ENCODE data around the gene SIRPA.
"Not testable (repeated sequence)": the region's sequence is repeated elsewhere in the genome, so short reads cannot be mapped to it uniquely, and the experiment has no call there.

Gene SIRPA

GRCh38 chr20:1905693-1906092 is 10.5 kb downstream of the SIRPA start:
- no peak for DNase-seq (ENCODE audit: low read depth in 2 of 3, low spot score in 2 of 3)

GRCh38 chr20:1906361-1907051 is 11.3 kb downstream of the SIRPA start:
- no peak for DNase-seq (ENCODE audit: low read depth in 2 of 3, low spot score in 2 of 3)

GRCh38 chr20:1907586-1907985 is 12.4 kb downstream of the SIRPA start:
- no peak for DNase-seq (ENCODE audit: low read depth in 2 of 3, low spot score in 2 of 3)

GRCh38 chr20:1908191-1908590 is 13.0 kb downstream of the SIRPA start:
- DNase-seq (ENCODE audit: low read depth in 2 of 3, low spot score in 2 of 3) = no peak

GRCh38 chr20:1909097-1909496 is 13.9 kb downstream of the SIRPA start:
- DNase-seq (ENCODE audit: low read depth in 2 of 3, low spot score in 2 of 3) = no peak

GRCh38 chr20:1911536-1911935 is 16.3 kb downstream of the SIRPA start:
- no peak for DNase-seq (ENCODE audit: low read depth in 2 of 3, low spot score in 2 of 3)

- no peak for DNase-seq (ENCODE audit: low read depth in 2 of 3, low spot score in 2 of 3)
Measured at GRCh38 chr20:1912053-1912452, 16.8 kb downstream of the SIRPA start.

GRCh38 chr20:1912646-1913045 is 17.4 kb downstream of the SIRPA start:
- DNase-seq (ENCODE audit: low read depth in 2 of 3, low spot score in 2 of 3) = no peak

GRCh38 chr20:1915233-1915632 is 20.0 kb downstream of the SIRPA start:
- not testable (repeated sequence) for DNase-seq (ENCODE audit: low read depth in 2 of 3, low spot score in 2 of 3)

- no peak for DNase-seq (ENCODE audit: low read depth in 2 of 3, low spot score in 2 of 3)
Measured at GRCh38 chr20:1915725-1916124, 20.5 kb downstream of the SIRPA start.

GRCh38 chr20:1917786-1918185 is 22.6 kb downstream of the SIRPA start:
- DNase-seq (ENCODE audit: low read depth in 2 of 3, low spot score in 2 of 3) = no peak

- DNase-seq (ENCODE audit: low read depth in 2 of 3, low spot score in 2 of 3) = no peak
Measured at GRCh38 chr20:1918491-1919165, 23.4 kb downstream of the SIRPA start.

- no peak for DNase-seq (ENCODE audit: low read depth in 2 of 3, low spot score in 2 of 3)
Measured at GRCh38 chr20:1920252-1920651, 25.0 kb downstream of the SIRPA start.

GRCh38 chr20:1920826-1921225 is 25.6 kb downstream of the SIRPA start:
- no peak for DNase-seq (ENCODE audit: low read depth in 2 of 3, low spot score in 2 of 3)

GRCh38 chr20:1921985-1922384 is 26.8 kb downstream of the SIRPA start:
- DNase-seq (ENCODE audit: low read depth in 2 of 3, low spot score in 2 of 3) = not testable (repeated sequence)

GRCh38 chr20:1922786-1923185 is 27.6 kb downstream of the SIRPA start:
- DNase-seq (ENCODE audit: low read depth in 2 of 3, low spot score in 2 of 3) = no peak

- DNase-seq (ENCODE audit: low read depth in 2 of 3, low spot score in 2 of 3) = no peak
Measured at GRCh38 chr20:1924910-1925861, 30.0 kb downstream of the SIRPA start.

- DNase-seq (ENCODE audit: low read depth in 2 of 3, low spot score in 2 of 3) = no peak
Measured at GRCh38 chr20:1926237-1926636, 31.0 kb downstream of the SIRPA start.

GRCh38 chr20:1927217-1927616 is 32.0 kb downstream of the SIRPA start:
- no peak for DNase-seq (ENCODE audit: low read depth in 2 of 3, low spot score in 2 of 3)

GRCh38 chr20:1928154-1928553 is 32.9 kb downstream of the SIRPA start:
- no peak for DNase-seq (ENCODE audit: low read depth in 2 of 3, low spot score in 2 of 3)

- DNase-seq (ENCODE audit: low read depth in 2 of 3, low spot score in 2 of 3) = no peak
Measured at GRCh38 chr20:1928782-1929181, 33.6 kb downstream of the SIRPA start.

GRCh38 chr20:1929460-1929859 is 34.3 kb downstream of the SIRPA start:
- DNase-seq (ENCODE audit: low read depth in 2 of 3, low spot score in 2 of 3) = no peak

All from activated CD8-positive, alpha-beta memory T cell treated with anti-CD3 and anti-CD28 coated beads for 48 hours (primary cell).